NCI-H2171 treated with DMSO at 0.1 percent for 48 hours (cell line): ENCODE data around the gene PEDS1.
A peak's percentile ranks its signal among the peaks of the same experiment; 100 is the strongest.
"Not testable (repeated sequence)": the region's sequence is repeated elsewhere in the genome, so short reads cannot be mapped to it uniquely, and the experiment has no call there.

Experiments used
- DNase-seq: peaks from one replicate; lab custom pipeline; 2025; lab: John Stamatoyannopoulos, UW

Gene PEDS1

GRCh38 chr20:50163570-50164317 is 10.2 kb upstream of the PEDS1 start:
- peak; percentile 60 for DNase-seq

GRCh38 chr20:50161494-50161893 is 8.0 kb upstream of the PEDS1 start:
- not testable (repeated sequence) for DNase-seq

- DNase-seq, result no peak
Observed at GRCh38 chr20:50153153-50153499, 397 bp downstream of the PEDS1 start.

- no peak for DNase-seq
Observed at GRCh38 chr20:50152394-50153152, 950 bp downstream of the PEDS1 start.

GRCh38 chr20:50151034-50151743 is 2.3 kb downstream of the PEDS1 start:
- DNase-seq, result no peak

- DNase-seq, result no peak
Observed at GRCh38 chr20:50149481-50150254, 3.9 kb downstream of the PEDS1 start.

- no peak for DNase-seq
Observed at GRCh38 chr20:50146732-50147662, 6.5 kb downstream of the PEDS1 start.

- no peak for DNase-seq
Observed at GRCh38 chr20:50146214-50146613, 7.3 kb downstream of the PEDS1 start.

- no peak for DNase-seq
Observed at GRCh38 chr20:50145566-50145965, 8.0 kb downstream of the PEDS1 start.

GRCh38 chr20:50144362-50144761 is 9.2 kb downstream of the PEDS1 start:
- DNase-seq, result peak; percentile 23

GRCh38 chr20:50142812-50143211 is 10.7 kb downstream of the PEDS1 start:
- DNase-seq, result no peak

- no peak for DNase-seq
Observed at GRCh38 chr20:50141811-50142561, 11.5 kb downstream of the PEDS1 start.

GRCh38 chr20:50141018-50141675 is 12.4 kb downstream of the PEDS1 start:
- DNase-seq, result no peak

GRCh38 chr20:50140339-50140859 is 13.1 kb downstream of the PEDS1 start:
- no peak for DNase-seq

GRCh38 chr20:50138479-50139393 is 14.8 kb downstream of the PEDS1 start:
- DNase-seq, result peak; percentile 53

GRCh38 chr20:50138120-50138478 is 15.4 kb downstream of the PEDS1 start:
- DNase-seq, result no peak

GRCh38 chr20:50137702-50138101 is 15.8 kb downstream of the PEDS1 start:
- not testable (repeated sequence) for DNase-seq

- DNase-seq, result no peak
Observed at GRCh38 chr20:50136822-50137599, 16.5 kb downstream of the PEDS1 start.
